GM10266 (cell line): Measurements from ENCODE around the gene HAP1.
"Not testable (repeated sequence)": the region's sequence is repeated elsewhere in the genome, so short reads cannot be mapped to it uniquely, and the experiment has no call there.

Source experiments
- DNase-seq: peaks from one replicate; pipeline ENCODE4 v3.0.0; 2012; ENCODE audit errors: extremely low spot score
- TF ChIP-seq, protein P1 (sequence below): IDR thresholded peaks from 2 replicates; pipeline ENCODE4 v1.5.1; 2012; ENCODE audit warnings: mild to moderate bottlenecking, low read depth; ENCODE audit not compliant: control insufficient read depth, insufficient read depth; ENCODE audit errors: missing control alignments

HAP1 gene

DNA sequence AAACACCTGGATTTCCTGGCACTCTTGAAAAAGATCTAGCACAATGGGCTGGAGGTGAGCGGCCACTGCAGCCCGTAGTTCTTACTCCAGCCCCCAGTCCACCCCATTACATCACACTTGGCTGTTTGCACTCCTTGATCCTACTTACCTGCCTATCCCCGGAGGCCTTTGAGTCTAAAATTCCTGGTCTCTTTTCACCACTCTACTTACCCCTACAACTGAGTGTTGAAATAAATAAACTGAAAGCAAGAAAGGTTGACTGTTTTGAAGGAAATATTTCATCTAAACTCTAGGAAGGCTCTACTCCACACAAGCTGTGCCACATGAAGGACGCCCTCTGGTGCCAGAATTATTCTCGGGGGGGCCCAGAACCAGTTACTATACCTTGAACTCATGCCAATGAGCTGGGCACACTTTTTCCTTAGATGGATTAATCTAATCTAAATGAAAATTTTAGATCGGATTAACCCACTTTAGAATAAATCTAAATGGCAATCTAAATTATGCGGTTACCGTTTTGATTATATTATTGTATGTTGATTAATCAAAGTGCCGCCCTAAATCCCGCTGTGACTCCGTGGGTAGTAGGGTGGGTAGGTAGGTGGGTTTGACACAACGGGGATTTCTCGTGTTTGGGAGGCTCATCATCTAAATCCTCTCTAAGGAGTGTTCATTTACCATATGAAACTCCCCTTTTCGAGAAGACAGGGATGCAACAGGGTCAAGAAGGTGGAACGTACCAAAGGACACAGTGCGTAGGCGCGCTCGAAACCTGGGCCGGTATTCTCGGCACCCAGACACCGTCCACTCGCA is 46.4 kb downstream of the HAP1 start:
- DNase-seq = no peak
- TF ChIP-seq, protein P1, sequence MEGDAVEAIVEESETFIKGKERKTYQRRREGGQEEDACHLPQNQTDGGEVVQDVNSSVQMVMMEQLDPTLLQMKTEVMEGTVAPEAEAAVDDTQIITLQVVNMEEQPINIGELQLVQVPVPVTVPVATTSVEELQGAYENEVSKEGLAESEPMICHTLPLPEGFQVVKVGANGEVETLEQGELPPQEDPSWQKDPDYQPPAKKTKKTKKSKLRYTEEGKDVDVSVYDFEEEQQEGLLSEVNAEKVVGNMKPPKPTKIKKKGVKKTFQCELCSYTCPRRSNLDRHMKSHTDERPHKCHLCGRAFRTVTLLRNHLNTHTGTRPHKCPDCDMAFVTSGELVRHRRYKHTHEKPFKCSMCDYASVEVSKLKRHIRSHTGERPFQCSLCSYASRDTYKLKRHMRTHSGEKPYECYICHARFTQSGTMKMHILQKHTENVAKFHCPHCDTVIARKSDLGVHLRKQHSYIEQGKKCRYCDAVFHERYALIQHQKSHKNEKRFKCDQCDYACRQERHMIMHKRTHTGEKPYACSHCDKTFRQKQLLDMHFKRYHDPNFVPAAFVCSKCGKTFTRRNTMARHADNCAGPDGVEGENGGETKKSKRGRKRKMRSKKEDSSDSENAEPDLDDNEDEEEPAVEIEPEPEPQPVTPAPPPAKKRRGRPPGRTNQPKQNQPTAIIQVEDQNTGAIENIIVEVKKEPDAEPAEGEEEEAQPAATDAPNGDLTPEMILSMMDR = peak; percentile 57

DNA sequence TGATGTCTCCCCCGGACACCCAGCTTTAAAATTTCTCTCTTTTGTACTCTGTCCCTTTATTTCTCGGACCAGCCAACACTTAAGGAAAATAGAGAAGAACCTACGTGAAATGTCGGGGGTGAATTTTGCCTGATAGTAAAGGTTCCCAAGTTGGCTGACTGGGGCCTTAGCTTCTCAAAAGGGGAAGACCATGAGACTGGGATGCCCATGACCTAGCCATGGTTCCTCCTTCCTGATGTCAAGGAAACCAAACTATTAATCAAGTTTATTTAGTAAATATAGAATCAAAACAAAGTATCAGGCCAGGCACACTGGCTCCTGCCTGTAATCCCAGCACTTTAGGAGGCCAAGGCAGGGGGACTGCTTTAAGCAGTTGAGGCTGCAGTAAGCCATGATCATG is 48.2 kb downstream of the HAP1 start:
- TF ChIP-seq, protein P1 = no peak
- no peak for DNase-seq

DNA sequence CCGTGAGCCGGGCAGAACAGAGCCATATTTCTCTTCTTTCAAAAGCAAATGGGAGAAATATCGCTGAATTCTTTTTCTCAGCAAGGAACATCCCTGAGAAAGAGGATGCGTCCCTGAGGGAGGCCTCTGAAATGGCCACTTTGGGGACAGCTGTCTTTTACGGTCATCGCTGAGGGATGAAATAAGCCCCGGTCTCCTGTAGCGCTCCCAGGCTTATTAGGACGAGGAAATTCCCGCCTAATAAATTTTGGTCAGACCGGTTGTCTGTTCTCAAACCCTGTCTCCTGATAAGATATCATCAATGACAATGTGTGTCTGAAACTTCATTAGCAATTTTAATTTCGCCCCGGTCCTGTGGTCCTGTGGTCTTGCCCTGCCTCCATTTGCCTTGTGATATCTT is 48.7 kb downstream of the HAP1 start:
- DNase-seq = not testable (repeated sequence)

DNA sequence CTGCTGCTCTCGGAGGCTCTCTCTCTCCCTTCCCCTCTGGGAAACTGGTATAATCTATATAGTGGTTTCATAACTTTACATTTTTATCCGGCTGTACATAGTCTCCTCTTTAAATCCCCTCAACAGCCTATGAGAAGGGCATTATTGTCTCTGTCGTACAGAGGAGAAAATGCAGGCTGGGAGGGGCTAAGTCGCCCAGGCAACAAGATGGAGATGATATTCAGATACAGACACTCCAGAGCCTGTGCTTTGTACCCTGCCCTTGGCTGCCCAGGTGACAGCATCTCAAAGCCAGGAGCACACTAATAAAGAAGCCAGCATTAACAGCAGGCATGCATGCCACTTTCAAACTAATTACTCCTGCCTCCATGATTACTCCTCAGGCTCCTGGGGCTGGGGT is 50.4 kb downstream of the HAP1 start:
- TF ChIP-seq, protein P1 = no peak
- no peak for DNase-seq

DNA sequence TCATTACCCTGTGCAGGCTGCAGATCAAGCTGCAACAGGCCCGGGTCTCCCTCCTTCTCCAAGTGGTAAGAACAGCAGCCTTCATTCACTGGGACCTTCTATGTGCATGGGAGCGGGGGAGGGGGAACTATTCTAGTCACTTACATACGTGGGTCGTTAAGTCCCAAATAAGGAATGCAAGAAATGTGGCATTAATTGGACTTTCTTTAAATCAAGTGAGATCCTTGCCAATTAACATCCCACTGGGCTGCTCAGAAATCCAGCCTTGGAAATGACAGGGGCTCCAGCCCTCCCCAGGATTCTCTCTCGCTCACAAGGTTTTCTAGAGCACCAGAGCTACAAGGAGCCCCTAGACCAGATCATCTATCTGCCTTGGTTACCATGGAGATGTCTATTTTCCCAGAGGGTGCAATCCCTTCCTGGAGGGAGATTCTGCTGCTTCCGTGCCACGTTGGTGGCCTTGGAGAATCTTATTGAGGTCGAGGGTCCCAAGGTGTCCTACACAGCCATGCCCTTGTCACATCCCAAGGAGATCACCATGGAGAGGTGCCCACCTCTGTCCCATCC is 50.9 kb downstream of the HAP1 start:
- TF ChIP-seq, protein P1 = no peak
- DNase-seq = no peak

DNA sequence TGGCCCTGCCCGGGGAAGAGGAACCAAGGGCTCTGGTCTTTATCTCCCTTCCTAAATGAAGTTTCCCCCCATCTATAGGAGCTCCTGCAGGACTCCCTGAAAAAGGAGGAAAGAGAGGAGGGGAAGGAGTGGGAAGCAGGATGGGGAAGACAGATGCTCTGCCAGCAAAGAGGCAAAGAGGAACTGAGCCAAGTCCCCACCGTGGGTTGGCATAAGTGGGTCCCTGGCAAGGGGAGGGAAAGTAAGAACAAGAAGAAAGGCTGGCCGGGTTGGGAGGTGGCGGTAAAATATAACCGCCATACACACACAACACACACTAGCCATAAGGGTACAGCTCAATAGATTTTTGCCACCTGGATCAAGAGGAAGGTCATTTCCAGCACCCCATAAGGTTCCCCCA is 51.8 kb downstream of the HAP1 start:
- TF ChIP-seq, protein P1 = no peak
- DNase-seq = no peak

DNA sequence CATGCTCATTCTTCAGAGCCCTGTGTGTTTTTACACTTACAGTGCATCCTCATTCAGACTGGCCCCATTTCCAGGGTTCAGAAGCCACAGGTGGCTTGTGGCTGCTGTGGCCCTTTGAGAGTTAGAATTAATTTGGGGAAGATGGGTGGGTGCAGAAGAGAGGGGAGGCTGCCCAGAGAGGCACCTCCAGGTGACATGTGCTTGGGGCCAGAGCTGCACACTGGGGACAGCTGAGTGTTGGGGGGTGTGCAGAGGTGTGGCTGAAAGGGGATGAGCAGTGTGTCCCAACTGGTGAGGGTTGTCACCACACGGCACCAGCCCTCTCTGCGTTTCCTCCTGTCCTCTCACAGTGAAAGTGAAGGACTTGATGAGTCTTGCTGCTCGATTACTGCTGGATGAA is 52.7 kb downstream of the HAP1 start:
- TF ChIP-seq, protein P1 = no peak
- DNase-seq = no peak
